Measurements from ENCODE around the gene PARD3B. TPM values are rescaled to one million over a fixed set of nuclear protein-coding genes. Genes with fewer than 3 reads are reported as not detected.

Gene PARD3B
- total and polyA plus RNA-seq, 10 of the 15 experiments (the other 5 are each of a cell fraction or from before 2014, with no cell fraction given): 0.01 to 0.54 (median 0.07) TPM; not detected in 7

DNA sequence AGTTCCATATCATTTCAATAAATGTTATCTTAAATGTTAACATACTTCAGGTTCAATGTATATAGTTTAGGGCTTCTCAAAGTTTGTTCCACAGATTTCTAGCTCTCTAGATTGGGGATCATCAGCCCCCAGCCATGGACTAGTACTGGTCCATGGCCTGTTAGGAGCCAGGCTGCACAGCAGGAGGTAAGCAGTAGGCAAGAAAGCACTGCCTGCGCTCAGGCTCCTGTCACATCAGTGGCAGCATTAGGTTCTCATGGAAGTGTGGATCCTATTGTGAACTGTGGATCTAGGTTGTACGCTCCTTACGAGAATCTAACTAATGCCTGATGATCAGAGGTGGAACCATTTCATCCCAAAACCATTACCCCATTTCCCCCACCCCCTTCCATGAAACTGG is 531.1 kb downstream of the PARD3B start:
- POLR2A ChIA-PET: no interaction called here

More for the DNA sequence above, 531.1 kb downstream of the PARD3B start:
- ATAC-seq (no peak), FAIRE-seq (no peak), DNase-seq (ENCODE audit: low read depth, low spot score) (no peak)
- H3K27ac ChIP-seq (ENCODE audit: control insufficient read depth, insufficient read depth): no peak overlapping the region
- in situ Hi-C loops (cut with MboI) (no loop called here), intact Hi-C loops (cut with micrococcal nuclease; ENCODE audit: unreplicated experiment) (no loop called here)
- no peak overlapping the region for H3K4me3 ChIP-seq
- H3K4me1 ChIP-seq (ENCODE audit: control insufficient read depth, insufficient read depth, low read length): no peaks in the 10 kb centered on the region
- H3K27me3 ChIP-seq (replicated peaks in 1 of 2; ENCODE audit: control insufficient read depth in 2 of 2, insufficient read depth in 2 of 2, low read length in 1 of 2): no peaks in the 10 kb centered on the region
- no peaks in the 10 kb centered on the region for H3K36me3 ChIP-seq (ENCODE audit: control insufficient read depth in 2 of 2, insufficient read depth in 2 of 2, low read length in 1 of 2)
- H3K79me2 ChIP-seq (ENCODE audit: control insufficient read depth, insufficient read depth, low read length): no peaks in the 10 kb centered on the region
- ChIA-PET RAD21 (ENCODE audit: unreplicated experiment) (no interaction called here), SMC1A (ENCODE audit: uncharacterized antibody, unreplicated experiment) (no interaction called here), CTCF (no interaction called here)
- H3K9ac ChIP-seq (ENCODE audit: control insufficient read depth, insufficient read depth, low read length): no peak overlapping the region
- H2AFZ ChIP-seq (ENCODE audit: control insufficient read depth, low read depth, low read length): no peak overlapping the region
- TF ChIP-seq NR2F1 (conservative IDR thresholded peaks at IDR 0.05): no peak
- no peak for TF ChIP-seq RFX5 (IDR thresholded peaks at IDR 0.05; ENCODE audit: low read depth, low read length)
- TF ChIP-seq RUNX3 (IDR thresholded peaks at IDR 0.05; ENCODE audit: low read length): no peak
- TF ChIP-seq, protein P1, sequence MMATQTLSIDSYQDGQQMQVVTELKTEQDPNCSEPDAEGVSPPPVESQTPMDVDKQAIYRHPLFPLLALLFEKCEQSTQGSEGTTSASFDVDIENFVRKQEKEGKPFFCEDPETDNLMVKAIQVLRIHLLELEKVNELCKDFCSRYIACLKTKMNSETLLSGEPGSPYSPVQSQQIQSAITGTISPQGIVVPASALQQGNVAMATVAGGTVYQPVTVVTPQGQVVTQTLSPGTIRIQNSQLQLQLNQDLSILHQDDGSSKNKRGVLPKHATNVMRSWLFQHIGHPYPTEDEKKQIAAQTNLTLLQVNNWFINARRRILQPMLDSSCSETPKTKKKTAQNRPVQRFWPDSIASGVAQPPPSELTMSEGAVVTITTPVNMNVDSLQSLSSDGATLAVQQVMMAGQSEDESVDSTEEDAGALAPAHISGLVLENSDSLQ (IDR thresholded peaks at IDR 0.05): no peak
- TF ChIP-seq SMAD5 (IDR thresholded peaks at IDR 0.05; ENCODE audit: low read depth): no peak
- no peak for TF ChIP-seq SUPT20H (IDR thresholded peaks at IDR 0.05; ENCODE audit: borderline replicate concordance, control insufficient read depth, low read depth, low read length)
- no peak for TF ChIP-seq RCOR1 (conservative IDR thresholded peaks at IDR 0.05; ENCODE audit: low read depth, low read length)
- TF ChIP-seq, protein P2, sequence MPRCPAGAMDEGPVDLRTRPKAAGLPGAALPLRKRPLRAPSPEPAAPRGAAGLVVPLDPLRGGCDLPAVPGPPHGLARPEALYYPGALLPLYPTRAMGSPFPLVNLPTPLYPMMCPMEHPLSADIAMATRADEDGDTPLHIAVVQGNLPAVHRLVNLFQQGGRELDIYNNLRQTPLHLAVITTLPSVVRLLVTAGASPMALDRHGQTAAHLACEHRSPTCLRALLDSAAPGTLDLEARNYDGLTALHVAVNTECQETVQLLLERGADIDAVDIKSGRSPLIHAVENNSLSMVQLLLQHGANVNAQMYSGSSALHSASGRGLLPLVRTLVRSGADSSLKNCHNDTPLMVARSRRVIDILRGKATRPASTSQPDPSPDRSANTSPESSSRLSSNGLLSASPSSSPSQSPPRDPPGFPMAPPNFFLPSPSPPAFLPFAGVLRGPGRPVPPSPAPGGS (IDR thresholded peaks at IDR 0.05; ENCODE audit: borderline replicate concordance, insufficient read depth, low read depth, low read length, poor library complexity, severe bottlenecking): no peak
- TF ChIP-seq KLF5 (IDR thresholded peaks at IDR 0.05; ENCODE audit: partially characterized antibody): no peak
- TF ChIP-seq IKZF1 (conservative IDR thresholded peaks at IDR 0.05): no peak
- TF ChIP-seq HDAC2 (IDR thresholded peaks at IDR 0.05): no peak
- TF ChIP-seq NBN (IDR thresholded peaks at IDR 0.05): no peak
- TF ChIP-seq, protein P3, sequence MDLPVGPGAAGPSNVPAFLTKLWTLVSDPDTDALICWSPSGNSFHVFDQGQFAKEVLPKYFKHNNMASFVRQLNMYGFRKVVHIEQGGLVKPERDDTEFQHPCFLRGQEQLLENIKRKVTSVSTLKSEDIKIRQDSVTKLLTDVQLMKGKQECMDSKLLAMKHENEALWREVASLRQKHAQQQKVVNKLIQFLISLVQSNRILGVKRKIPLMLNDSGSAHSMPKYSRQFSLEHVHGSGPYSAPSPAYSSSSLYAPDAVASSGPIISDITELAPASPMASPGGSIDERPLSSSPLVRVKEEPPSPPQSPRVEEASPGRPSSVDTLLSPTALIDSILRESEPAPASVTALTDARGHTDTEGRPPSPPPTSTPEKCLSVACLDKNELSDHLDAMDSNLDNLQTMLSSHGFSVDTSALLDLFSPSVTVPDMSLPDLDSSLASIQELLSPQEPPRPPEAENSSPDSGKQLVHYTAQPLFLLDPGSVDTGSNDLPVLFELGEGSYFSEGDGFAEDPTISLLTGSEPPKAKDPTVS (IDR thresholded peaks at IDR 0.05; ENCODE audit: low read depth, low read length): no peak
- TF ChIP-seq POLR2A (IDR thresholded peaks at IDR 0.05; ENCODE audit: low read depth, low read length): no peak
- no peak for TF ChIP-seq CREM (IDR thresholded peaks at IDR 0.05; ENCODE audit: low read depth)
- TF ChIP-seq ZZZ3 (IDR thresholded peaks at IDR 0.05; ENCODE audit: control insufficient read depth, insufficient read length, low read depth): no peak
- no peak overlapping the region for H3K4me2 ChIP-seq (ENCODE audit: control insufficient read depth, insufficient read depth)
- no peaks in the 10 kb centered on the region for H3K9me3 ChIP-seq (replicated peaks; ENCODE audit: control insufficient read depth, insufficient read depth, low read length)
- 65% methylated on average over 3 of the region's 3 CpGs for WGBS (ENCODE audit: insufficient coverage, insufficient replicate concordance, low lambda C conversion rate, missing lambda C conversion rate)
- no peaks in the 10 kb centered on the region for H4K20me1 ChIP-seq (ENCODE audit: control insufficient read depth, insufficient read depth)
- BruUV-seq (replicated peaks): no TSS peak
